GM18867 (cell line): ENCODE data around the gene CRYL1.

ENCODE experiments used
- ATAC-seq: cut with Tn5 transposase; IDR thresholded peaks from one replicate; pipeline ENCODE4 v1.9.1; 2021; ENCODE audit warnings: mild to moderate bottlenecking, moderate library complexity; ENCODE audit not compliant: unreplicated experiment

CRYL1 gene, protein sequence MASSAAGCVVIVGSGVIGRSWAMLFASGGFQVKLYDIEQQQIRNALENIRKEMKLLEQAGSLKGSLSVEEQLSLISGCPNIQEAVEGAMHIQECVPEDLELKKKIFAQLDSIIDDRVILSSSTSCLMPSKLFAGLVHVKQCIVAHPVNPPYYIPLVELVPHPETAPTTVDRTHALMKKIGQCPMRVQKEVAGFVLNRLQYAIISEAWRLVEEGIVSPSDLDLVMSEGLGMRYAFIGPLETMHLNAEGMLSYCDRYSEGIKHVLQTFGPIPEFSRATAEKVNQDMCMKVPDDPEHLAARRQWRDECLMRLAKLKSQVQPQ

DNA sequence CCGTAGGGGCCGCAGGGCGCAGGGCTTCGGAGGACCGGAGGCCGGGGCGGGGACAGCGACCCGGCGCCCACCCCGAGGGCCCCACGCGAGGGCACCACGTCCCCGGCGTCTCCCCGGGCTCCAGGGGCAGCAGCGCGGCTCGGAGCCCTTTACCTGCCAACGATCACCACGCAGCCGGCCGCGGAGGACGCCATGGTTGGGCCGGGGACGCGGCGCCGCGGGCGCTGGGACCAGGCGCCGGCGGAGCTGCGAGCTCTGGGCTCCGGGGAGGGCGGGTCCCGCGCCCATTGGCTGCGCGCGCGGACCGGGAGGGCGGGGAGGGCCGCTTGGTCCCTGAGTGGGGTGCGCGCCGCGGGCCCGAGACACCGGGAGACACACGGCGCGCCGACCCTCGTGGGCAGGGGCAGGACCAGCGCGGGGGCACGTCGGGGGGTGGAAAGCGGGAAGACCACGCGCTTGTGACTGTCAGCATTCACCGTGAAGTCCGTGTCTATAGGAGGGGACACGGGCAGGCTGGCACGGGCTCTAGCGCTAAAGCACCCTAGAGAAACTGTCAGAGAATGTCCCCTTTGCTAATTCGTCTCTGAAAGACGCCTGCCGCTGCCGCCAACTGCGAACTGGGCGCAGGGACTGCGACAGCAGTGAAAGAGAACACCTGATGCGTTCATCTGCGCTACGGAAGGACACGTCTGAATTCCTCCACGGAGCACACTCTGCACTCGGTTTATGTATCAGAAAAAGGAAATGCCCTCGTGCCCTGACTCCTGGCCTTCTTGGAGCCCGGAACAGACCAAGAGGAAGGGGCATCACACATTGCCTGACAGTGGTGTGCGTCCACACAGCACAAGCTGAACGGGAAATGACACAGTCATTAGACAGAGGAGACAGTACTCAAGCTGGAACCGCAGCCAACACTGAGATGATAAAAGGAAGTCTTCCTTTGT, at the start of gene CRYL1:
TSS of gene CRYL1 (minus strand) at position 257 of the 944 bp plus-strand sequence. CDS start at position 194, 63 bp downstream.
- ATAC-seq = peak; percentile 91

DNA sequence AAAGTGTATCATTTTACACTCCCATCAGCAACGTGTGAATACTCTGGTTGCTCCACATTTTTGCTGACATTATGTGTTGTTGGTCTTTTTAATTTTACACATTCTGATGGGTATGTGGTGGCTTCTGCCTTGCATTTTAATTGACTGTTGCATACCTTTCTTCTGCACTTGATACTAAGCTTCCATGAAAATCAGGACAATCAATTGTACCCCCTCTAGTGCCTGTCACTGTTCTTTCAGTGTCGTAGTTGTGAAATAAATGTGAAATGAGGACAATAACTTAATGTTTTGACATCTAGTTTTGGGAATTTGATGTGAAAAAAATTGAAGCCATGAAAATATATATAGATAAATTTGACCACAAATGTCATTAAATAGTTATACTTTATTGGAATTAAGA, 48.0 kb upstream of the CRYL1 start:
- ATAC-seq = no peak

DNA sequence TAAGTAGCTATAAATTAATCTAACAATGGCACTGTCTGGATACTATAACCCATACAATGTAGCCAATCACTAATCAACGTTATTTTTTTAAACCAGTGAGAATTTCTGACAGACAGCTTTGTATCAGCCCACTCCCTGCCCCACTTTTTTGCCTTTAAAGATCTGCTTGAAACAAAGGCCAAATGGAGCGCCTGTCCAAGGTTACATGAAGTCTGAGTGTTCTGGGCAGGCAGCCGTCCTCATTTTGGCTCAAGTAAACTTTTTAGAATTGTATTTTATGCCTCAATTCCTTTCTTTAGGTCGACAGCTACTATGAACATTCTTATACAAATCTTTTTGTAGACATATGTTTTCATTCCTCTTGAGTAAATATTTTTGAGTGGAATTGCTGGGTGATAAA, 47.5 kb upstream of the CRYL1 start:
- ATAC-seq = no peak

DNA sequence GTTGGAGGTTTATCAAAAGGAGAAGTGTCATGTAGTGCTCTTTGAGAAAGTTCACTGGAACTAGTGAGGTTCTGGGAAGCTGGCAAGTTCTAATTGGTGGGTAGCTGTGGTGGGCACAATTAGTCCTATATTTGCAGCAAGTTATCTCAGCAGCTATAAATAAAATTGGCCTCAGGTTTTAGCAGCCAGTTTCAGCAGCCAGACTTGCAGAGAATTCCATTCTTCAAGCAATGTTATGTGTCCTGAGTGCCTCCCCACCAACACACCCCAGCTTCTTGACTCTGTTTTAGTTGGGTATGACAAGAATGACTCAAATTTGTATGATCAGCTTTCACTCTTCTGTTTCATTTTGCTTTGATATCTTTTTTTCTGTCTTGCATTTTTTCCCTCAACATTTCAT, 46.0 kb upstream of the CRYL1 start:
- ATAC-seq = no peak

DNA sequence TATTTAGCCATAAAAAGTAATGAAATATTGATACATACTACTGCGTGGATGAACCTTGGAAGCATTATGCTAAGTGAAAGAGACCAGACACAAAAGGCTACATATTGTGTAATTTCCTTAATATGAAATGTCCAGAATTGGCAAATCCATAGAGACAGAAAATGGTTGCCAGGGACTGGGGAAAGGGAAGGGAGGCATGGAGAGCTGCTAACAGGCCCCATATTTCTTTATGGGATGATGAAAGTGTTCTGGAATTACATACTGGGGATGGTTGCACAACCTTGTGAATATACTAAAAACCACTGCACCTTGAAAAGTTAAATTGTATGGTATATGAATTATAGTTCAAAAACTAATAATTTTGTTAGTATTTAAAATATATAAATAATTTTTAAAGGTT, 44.9 kb upstream of the CRYL1 start:
- ATAC-seq = no peak

DNA sequence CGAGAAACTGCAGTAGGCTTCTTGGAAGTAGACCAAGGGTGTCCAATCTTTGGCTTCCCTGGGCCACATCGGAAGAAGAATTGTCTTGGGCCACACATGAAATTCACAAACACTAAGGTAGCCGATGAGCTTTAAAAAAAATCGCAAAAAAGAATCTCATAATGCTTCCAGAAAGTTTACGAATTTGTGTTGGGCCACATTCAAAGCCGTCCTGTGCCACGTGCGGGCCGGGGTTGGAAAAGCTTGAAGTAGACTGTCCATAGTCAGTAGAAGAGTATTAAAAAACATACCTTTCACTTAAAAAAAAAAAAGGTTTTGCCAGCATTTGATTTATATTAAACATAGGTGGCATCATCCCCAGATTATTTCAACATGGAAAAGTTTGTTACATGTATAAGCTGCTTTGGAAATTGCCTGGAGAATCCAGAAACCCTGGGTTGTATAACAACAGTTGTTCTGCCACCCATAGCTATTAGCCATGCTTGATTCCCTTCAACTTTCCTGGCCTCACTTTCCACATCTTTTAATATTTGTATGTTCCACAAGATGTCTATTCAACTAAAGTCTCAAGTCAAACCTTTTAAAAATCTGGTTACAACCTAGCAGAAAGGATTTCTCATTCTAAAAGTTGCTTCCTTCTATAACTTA, 42.3 kb upstream of the CRYL1 start:
- ATAC-seq = no peak

DNA sequence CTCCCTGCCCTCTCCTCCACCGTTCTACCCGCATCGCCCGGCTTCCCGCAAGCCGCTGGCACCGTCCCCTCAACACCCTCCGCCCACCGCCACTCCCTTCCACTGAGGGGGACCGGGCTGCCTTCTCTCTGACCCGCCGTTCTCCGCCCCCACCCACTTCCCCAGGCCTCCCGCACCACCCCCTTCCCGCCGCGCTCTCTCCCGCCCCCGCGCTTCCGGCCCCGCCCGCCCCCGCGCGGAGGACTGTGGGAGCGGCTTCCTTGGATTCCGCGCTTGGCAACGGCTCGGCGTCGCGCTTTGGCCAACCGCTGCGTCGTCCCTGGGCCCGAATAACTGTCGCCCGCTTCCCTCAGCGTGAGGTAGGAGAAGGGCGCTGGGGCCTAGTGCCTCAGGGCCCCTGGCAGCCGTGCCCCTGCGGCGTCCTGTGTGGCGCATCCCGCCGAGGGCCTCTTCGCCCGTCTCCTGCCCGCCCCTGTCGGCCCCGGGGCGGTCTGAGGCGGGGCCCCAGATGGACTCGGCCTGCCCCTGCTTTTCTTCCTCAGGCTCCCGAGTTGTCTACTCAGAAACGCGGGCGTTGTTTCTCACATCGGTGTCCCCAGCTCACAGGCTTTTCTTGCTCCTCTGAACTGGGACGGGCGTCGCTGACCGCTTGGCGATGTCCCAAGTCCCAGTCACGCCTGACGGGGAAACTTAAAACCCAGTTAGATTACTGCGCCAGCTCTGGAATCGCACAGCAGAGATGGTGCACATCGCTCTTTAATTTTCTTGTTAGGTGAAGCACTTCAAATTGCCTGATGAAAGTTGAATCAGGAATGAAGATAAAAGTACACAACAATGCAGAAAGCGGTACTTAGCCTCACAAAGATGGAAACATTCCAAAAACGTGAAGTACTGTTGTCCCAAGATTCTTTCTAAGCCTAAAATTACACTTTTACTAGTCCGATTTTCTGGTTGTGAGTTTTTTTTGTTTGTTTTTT, 41.5 kb upstream of the CRYL1 start, which contains the start of gene IFT88:
TSS of gene IFT88 (plus strand) at position 260 of the 977 bp plus-strand sequence. CDS start 7,229 bp downstream, outside the sequence.
- peak; percentile 85 for ATAC-seq

DNA sequence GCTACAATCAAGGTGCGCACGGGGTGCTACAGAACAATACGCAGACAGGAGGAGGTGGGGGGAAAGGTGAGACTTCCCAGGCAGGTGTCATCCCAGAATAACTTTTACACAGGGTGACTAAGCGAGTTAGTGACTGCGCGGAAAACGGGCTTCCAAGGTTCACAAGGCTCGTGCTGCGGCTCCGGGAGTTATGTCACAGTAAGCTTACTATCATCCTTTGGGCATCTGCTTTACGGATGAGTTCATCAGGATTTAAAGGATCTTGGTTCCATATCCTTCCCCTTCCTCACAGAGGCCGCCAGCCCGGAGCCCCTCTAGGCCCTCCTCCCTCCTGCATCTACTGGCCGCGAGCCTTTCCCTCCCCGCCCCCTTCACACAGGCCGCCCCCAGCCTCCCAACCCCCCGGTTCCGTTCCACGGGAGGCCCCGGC, 40.8 kb upstream of the CRYL1 start:
- peak; percentile 33 for ATAC-seq

DNA sequence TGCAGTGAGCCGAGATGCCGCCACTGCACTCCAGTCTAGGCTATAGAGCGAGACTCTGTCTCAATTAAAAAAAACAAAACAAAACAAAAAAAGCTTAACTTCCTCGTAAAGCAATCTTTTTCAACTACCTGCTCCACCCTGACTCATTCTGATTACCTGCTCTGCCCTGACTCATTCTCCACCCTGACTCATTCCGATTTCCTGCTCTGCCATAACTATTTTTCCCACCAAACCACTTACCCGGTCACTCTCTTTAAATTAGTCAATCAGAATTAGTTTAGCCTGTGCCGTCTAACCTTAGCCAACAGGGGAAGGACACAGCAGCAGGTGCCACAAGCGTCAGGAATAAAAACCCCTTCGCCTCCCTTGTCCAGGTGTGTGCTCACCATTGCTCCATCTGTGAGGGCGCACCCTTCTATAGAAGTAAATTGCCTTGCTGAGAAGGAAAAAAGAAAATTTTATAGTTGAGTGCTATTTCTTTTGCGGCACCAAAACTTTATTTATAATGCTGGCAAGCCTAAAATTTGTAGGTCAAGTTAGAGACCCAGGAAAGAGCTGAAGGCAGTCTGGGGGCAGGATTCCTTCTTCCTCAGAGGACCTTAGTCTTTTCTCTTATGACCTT, 39.6 kb upstream of the CRYL1 start:
- ATAC-seq = no peak

DNA sequence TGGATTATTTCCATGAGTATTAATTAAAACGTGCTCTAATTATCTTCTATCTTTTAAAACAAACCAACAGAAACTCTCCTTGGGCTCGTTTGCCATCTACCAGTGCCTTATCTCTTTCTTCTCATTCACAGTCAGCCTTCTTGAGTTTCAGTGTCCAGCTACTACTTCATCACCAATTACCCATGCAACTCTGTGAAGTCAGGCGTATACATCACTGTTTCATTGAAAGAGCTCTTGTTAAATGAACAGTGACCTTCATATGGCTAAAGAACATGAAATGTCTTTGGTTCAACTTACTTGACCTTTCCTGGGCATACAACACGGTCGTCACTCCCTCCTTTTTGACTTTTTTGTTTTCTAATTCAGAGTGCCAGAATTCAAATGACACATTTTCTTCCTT, 36.1 kb upstream of the CRYL1 start:
- no peak for ATAC-seq

DNA sequence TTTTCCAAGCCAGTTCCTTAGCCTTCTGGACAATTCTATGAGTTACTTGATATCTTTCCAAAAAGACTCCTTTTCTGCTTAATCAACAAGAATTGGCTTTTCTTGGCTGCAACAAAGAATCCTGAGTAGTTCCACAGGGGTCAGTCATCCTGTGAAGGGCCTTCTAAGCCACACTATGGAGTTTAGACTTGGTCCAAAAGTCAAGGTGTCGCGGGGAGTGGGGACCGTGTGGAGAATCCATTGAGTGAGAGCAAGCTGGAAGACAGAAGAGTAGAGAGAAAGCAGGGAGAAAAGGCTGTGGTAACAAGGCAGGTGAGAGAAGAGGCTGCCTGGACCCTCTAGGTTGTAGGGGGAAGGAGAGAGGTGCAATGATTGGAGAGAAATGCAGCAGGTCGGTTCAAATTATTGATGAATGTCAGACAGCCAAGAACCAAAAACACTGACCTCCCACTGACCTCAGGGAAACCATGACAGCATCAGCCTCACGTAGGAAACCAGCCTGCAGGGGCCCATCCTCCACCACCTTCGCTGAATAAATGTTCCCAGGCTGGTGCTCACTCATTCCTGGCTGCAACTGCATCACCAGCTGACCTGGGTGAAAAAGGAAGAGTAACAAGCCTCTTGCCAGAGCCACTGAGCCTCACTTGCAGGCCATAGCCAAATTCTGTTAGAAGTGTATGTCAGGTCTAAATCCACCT, 34.2 kb upstream of the CRYL1 start:
- no peak for ATAC-seq

DNA sequence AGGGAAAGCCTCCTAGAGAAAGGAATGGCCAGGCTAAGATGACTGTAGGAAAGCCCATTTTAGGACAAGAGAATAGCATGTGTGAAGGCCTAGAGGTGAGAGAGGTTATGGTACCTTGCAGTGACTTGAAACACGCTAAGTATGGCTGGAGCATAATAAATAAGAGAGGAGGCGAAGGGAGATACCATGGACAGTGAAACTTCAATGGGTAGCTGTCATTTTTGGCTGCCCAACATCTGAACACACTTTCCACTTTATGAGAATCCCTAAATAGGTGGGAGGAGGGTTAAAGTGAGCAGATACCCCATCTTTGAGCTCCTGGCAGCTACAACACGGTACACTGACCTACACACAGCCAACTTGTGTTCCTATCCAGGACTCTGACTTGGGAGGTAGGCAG, 33.3 kb upstream of the CRYL1 start:
- no peak for ATAC-seq

DNA sequence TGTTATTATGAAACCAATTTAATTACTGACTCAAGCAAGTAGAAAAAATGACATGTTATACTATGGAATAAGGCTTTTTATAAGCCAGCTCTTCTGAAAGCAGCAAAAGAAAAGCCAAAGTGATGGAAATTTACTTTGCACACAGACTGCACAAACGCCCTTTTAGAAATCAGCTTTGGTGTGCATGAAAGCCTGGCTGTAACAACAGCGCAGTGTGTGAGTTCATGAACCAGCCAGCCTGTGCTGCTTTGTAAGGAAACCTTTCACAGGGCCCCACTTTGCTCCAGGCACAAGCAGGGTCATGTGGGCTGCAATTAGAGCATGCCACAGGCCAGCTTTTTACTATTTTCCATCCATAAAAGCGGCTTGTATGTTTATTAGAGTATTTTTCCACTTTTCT, 27.7 kb upstream of the CRYL1 start:
- no peak for ATAC-seq

DNA sequence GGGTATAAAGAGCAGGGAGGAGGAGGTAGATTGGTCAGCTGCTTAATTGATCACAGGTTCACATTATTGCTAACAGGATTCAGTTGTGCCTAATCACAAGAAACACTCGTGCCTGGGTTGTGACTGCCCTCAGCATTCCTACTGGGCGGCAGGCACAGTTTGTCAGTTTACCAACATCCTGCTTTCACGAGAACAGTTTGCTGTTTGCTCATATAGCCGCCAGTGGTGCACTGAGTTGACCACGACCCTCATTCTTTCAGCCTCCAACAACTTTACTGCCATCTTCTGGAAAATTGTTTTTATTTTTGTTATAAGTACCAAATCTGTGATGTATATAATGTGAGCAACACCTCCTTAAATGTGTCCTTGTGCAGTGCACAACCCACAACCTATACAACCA, 25.1 kb upstream of the CRYL1 start:
- ATAC-seq = no peak

DNA sequence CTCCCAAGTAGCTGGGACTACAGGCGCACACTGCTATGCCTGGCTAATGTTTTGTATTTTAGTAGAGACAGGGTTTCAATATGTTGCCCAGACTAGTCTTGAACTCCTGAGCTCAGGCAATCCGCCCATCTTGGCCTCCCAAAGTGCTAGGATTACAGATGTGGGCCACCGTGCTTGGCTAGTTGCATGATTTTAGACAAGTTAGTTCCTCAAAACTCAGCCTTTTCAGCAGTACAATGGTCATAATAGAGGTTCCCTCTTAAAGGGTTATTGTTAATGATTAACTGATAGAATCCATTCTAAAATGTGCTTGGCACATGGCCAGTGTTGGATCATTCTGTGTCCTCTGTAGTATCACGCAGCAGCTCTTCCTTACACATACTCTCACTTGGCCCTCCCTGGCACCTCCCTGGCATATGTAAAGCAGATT, 21.8 kb upstream of the CRYL1 start:
- ATAC-seq = no peak

DNA sequence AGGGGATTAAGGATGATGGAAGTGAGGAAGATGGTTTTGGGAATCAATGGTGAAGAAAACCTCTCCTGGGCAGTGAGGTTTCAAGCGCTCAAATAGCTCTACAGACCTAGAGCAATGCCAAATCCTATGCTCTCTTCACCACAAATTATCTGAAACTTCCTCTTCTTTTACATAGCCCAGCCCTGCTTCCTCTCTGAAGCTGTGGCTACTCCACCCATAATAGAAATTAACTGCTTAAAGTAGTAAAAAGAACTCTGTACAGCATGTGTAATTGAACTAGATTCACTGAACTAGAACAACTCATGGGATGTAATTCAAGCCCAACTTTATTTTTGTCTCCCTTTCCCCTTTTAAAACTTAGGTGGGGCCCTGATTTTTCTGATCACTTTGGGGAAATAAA, 20.9 kb upstream of the CRYL1 start:
- ATAC-seq = no peak

DNA sequence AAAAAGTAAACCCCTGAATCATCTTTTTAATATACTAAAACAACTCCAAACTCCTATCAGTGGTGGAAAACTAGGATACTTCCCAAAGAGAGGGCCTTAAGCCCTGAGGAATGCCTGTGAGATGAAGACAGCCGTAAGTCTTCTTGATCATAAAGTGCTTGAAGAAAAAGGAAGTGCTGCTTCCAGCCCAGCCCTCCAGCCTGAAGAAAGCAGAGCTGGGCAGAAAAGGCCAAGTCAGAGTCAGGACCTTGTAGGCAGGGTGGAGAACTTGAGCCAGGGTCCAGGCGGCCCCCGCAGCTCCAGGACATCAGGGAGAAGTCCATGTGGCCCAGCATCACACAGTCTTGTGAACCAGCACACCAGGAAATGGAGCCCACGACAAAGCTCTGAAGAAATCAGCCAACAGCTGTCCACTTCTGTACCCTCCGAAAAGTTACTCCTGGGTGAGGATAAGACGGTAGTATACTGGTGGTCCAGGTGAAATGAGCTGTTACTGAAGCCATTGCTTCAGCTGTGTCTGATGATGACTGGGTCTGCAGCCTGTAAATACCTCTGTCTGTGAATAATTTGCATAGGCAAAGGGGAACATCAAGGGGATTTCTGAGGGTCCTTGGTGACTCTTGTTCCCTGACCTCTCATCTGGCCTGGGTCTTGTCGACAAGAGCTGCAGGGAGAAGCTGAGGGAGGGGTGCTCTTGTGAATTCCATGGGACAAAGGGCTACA, 18.7 kb upstream of the CRYL1 start:
- ATAC-seq = no peak

DNA sequence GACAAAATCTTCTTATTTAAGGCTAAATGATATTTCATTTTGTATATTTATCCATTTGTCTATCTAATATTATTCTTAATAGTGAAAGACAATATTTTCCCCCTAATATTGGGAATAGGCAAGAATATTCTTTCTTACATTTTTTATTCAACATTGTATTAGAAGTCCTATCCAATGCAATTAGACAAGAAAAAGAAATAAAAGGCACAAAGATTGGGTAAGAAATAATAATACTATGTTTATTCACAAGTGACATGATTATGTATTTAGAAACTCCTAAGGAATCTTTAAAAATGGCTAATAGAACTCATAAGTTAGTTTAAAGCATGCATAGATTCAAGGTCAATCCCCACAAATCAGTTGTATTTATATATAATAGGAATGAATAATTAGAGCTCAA, 11.3 kb upstream of the CRYL1 start:
- ATAC-seq = no peak
